GM12872 (cell line): Measurements from ENCODE around the gene AKT1.

Source experiments
- TF ChIP-seq, protein P1 (sequence below): IDR thresholded peaks from 3 replicates; pipeline ENCODE4 v1.5.1; 2011; ENCODE audit warnings: low read depth, mild to moderate bottlenecking, low read length, moderate library complexity; ENCODE audit not compliant: insufficient read depth

The AKT1 gene

DNA sequence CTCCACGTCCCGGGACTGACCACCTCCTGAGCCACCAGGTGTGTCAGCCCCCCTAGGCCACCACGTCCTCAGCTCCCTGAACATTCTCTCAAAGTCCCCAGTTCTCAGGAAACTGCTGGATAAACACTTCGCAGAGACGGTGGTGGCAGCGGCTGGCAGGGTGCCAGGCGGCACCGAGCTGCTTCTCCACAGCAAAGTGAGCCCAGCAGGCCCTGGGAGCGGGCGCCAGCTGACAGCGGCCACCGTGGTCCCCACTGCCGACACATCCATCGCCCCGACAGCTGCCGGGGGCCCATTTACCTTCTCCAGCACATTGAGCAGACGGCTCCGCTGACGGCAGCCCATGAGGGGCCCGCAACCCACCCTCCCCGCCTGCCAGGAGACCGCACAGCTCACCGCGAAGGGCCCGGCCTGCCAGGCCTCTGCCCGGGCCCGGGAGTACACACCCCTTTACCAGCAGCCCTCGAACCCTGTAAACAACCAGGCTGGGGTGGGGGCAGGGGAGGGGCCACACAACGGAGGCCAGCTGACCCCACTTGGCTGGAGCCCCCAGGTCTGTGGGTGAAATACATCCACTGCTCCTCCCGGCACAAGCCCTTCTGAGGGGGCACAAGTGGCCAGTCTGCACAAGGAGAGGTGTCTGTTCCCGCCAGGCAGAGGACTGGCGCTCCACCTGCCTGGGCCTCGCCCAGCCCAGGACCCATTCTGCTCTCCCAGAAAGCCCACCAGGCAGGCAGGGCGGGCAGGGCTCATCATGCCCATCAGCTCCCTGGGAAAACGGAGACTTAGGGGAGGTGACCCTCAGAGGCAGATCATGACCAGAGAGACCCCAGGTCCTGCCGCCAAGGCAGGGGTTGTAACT, 10.5 kb downstream of the AKT1 start:
- TF ChIP-seq, protein P1, sequence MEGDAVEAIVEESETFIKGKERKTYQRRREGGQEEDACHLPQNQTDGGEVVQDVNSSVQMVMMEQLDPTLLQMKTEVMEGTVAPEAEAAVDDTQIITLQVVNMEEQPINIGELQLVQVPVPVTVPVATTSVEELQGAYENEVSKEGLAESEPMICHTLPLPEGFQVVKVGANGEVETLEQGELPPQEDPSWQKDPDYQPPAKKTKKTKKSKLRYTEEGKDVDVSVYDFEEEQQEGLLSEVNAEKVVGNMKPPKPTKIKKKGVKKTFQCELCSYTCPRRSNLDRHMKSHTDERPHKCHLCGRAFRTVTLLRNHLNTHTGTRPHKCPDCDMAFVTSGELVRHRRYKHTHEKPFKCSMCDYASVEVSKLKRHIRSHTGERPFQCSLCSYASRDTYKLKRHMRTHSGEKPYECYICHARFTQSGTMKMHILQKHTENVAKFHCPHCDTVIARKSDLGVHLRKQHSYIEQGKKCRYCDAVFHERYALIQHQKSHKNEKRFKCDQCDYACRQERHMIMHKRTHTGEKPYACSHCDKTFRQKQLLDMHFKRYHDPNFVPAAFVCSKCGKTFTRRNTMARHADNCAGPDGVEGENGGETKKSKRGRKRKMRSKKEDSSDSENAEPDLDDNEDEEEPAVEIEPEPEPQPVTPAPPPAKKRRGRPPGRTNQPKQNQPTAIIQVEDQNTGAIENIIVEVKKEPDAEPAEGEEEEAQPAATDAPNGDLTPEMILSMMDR: no peak

DNA sequence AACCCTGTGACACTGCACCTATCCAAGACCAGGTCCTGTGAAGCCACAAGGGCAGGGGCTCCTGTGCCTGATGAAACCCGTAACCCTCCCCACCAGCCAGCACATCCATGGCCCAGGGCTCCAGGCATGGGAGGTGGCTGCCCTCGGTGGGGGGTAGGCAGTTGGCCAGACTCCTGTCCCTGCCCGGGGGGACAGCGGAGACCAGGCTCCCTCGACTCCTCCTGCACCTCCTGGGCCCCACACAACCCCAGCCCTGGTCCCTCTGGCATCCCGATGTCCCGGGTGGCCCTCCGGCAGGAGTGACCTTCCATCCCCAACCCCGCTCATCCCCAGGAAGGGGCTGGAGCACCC, 11.4 kb downstream of the AKT1 start:
- TF ChIP-seq, protein P1: no peak

DNA sequence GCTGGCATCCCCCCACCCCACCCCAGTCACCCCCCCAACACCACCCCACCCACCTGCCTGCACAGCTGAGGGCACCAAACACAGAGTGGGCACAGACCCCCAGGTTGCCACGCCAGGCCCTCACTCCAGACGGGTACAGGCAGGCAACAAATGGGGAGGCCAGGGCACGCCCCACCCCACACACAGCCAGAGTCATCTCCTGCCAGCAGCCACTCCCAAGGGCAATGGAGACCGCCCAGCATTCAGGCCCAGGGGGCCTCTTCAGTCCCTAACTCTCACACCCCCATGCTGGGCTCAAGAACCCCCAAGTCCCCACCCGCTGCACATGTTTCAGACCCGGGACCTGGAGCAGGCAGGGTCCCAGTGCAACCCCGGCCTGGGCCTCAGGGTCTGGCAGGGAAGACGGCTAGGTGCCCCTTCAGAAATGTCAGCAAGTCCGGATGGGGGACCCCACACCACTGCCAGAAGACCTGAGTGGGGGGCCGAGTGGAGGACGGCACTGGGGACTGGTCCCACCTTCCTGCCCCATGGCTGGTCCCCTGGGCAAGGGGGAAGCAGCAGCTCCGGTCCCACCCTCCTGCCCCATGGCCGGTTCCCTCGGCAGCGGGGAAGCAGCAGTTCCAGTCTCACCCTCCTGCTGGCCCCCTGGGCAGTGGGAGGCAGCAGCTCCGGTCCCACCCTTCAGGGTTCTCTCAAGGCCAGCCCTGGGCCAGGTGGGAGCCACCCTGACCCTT, 11.9 kb downstream of the AKT1 start:
- TF ChIP-seq, protein P1: no peak

DNA sequence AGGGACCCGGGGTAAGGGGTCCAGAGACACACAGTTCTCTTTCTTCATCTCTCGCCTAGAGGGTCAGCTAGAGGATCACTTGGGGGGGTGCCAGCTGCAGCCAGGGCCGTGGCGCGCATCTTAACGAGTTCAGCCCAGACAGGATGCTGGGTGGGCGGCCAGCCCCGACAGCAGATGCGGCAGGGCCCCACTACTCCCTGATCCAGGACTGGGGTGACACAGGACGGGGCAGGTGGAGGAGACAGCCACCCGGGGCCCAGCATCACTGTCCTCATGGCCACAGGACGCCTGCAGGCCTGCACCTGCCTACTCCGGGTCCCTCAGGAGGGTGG, 12.8 kb downstream of the AKT1 start:
- TF ChIP-seq, protein P1: no peak

DNA sequence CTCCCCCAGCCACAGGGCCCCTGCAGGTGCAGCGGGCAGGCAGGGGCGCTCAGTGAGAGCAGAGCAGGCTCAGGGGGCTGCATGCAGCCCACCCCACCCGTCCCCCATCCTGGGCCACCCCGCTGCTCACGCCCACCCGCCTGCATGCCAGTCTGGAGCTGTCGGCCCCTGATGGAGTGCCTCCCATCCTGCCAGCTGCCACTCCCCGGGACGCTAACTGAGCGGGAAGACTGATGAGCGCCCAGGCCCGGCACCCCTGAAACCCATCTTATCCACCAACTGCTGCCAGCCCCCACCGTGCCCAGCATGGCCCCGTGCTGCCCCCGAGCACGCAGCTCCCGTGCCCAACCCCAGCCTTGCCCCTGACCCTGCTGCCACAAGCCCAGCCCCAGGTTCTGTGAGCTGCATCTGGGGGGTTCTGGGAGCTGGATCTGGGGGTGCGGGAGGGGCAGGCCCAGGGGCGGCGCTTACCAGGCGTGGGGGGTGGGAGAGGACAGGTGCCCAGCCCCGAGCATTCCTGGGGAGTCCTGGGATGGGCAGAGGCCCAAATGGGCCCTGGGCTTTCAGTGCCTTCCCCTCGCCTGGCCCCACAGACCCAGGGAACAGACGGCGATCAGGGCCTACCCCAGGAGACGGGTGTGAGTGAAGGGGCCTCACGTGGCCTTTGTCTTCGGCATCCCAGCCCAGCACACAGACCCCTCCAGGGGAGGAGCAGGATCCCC, 13.3 kb downstream of the AKT1 start:
- TF ChIP-seq, protein P1: no peak

DNA sequence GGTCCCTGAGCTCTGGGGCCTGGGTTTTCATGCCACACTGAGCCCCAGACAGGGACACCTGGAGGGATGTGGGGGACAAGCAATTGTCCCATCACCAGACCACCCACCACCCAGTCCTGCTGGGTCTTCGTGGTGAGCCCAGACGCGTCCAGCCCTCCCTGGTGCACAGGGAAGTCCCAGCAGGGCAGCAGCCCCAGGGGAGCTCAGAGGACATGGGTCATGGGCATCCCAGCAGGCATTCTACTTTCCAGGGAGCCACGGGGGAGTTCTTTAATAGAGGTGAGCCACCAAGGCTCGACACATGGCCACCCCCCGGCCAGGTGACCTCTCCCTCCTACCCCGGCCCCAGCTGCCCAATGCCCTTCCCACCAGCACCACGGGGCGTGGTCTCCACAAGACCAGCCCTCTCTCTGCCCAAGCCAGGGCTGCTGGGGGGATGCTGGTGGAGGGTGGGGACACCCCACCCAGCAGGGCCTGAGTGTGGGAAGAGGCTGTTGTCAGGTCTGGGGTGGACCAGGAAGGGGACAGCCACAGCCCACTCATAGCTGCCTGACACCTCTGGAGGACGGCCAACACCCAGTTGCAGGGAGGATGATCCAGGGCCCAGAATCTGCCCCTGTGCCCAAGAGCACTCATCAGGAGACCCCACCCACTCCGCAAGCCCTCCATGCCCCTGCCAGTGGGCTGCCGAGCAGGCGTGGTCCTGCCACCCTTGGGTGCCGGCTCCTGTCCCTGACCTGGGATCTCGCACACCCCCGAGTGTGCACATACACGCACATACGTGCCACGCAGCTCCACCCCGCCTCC, 14.1 kb downstream of the AKT1 start:
- TF ChIP-seq, protein P1: no peak
